ENCODE data around the gene AKR1D1.

GRCh38 chr7:138095972-138096935 is 20.0 kb downstream of the AKR1D1 start:
- TF ChIP-seq CTCF (IDR thresholded peaks at IDR 0.05; ENCODE audit: low read depth, low read length) = no peak
- no peak for TF ChIP-seq MAX (IDR thresholded peaks at IDR 0.05; ENCODE audit: low read depth, low read length)
- no peak for TF ChIP-seq POLR2A (IDR thresholded peaks at IDR 0.05; ENCODE audit: extremely low read depth, insufficient read length)
